Natural killer cell (primary cell): ENCODE measurements around the gene RASGRP2. TPM values are rescaled to one million over a fixed set of nuclear protein-coding genes. Genes with fewer than 3 reads are reported as not detected.

Source experiments
- ATAC-seq, 3 donors: fragments of 150-1000 bp in 2 of 3; fragments of 200-7000 bp in 1 of 3; cut with Tn5 transposase; 1 replicate in 1 of 3; 2 replicates in 2 of 3; pipeline ENCODE4 v1.10.0; 2021; ENCODE audit warnings: mild to moderate bottlenecking in 2 of 3, moderate library complexity in 2 of 3
- DNase-seq, 2 donors: peaks; one replicate each; pipeline versions ENCODE4 v3.0.0 to v3.0.0-alpha.2; 2013 to 2021; ENCODE audit warnings: mixed read lengths in 1 of 2
- H3K27ac ChIP-seq: one replicate; pipeline ENCODE4 v1.5.1; 2013; ENCODE audit warnings: mild to moderate bottlenecking, low read length
- H3K27me3 ChIP-seq: one replicate; pipeline ENCODE4 v1.6.1; 2013; ENCODE audit warnings: low read length; ENCODE audit not compliant: control insufficient read depth, insufficient read depth
- H3K36me3 ChIP-seq: one replicate; pipeline ENCODE4 v1.6.1; 2013; ENCODE audit warnings: low read length; ENCODE audit not compliant: control insufficient read depth, insufficient read depth
- H3K4me1 ChIP-seq: one replicate; pipeline ENCODE4 v1.6.1; 2013; ENCODE audit warnings: low read length; ENCODE audit not compliant: control insufficient read depth, insufficient read depth
- H3K4me3 ChIP-seq: one replicate; pipeline ENCODE4 v1.5.1; 2013; ENCODE audit warnings: low read length
- H3K9me3 ChIP-seq: one replicate; pipeline ENCODE4 v1.6.1; 2013; ENCODE audit warnings: low read length; ENCODE audit not compliant: control insufficient read depth, insufficient read depth
- H3K27ac Mint-ChIP-seq, 2 donors: one replicate each; pipeline ENCODE4 v1.8.0; 2022; ENCODE audit warnings: mild to moderate bottlenecking in 2 of 2, mixed read lengths in 2 of 2, moderate library complexity in 1 of 2
- H3K27me3 Mint-ChIP-seq, 2 donors: one replicate each; pipeline ENCODE4 v1.8.0; 2022; ENCODE audit warnings: low read depth in 2 of 2, mixed read lengths in 2 of 2
- H3K36me3 Mint-ChIP-seq: one replicate; pipeline ENCODE4 v1.8.0; 2022; ENCODE audit warnings: mixed read lengths
- H3K4me1 Mint-ChIP-seq, 2 donors: one replicate each; pipeline ENCODE4 v1.8.0; 2022; ENCODE audit warnings: mixed read lengths in 2 of 2
- H3K4me3 Mint-ChIP-seq: one replicate; pipeline ENCODE4 v1.8.0; 2022; ENCODE audit warnings: mild to moderate bottlenecking, moderate library complexity, mixed read lengths
- H3K9me3 Mint-ChIP-seq, 2 donors: one replicate each; pipeline ENCODE4 v1.8.0; 2022; ENCODE audit warnings: mixed read lengths in 2 of 2
- CTCF ChIP-seq: fragments of 200-600 bp; IDR thresholded peaks from one replicate; pipeline ENCODE4 v1.8.0; 2022; ENCODE audit warnings: antibody characterized with exemption
- WGBS: methylation state at CpG from one replicate; pipeline ENCODE4 v1.1.7; 2013; ENCODE audit warnings: missing lambda C conversion rate; ENCODE audit not compliant: insufficient coverage; 5-methylcytosine and 5-hydroxymethylcytosine counted together
- intact Hi-C: fragments of 100-400 bp; cut with micrococcal nuclease; formaldehyde crosslinking; loops from one replicate; pipeline ENCODE4 v1.14.2; 2022
- total RNA-seq, 4 donors: library from RNA; stranded (reverse); fragments of 120-200 nt in 1 of 4; gene quantifications; one replicate each; pipeline versions ENCODE4 v1.2.3 to v1.2.4, GENCODE V29; 2013 to 2022

RASGRP2 gene
- total RNA-seq, 3 donors from 2014 or later (not counting 1 experiment from before 2014, with no cell fraction given), result 371 to 417 (median 394) TPM

GRCh38 chr11:64776875-64777274 lies 32.9 kb upstream of the RASGRP2 start:
- TF ChIP-seq CTCF, result no peak
- Histone ChIP-seq H3K27me3 (no peaks in the 10 kb centered on the region), H3K4me1 (peaks cover 32% of the 10 kb centered on the region), H3K36me3 (peaks cover 53% of the 10 kb centered on the region), H3K9me3 (no peaks in the 10 kb centered on the region), H3K27ac (peak overlapping the region; percentile 71), H3K4me3 (peak overlapping the region; percentile 64)
- no peak for ATAC-seq
- Mint-ChIP-seq H3K4me3 (peak overlapping the region; percentile 94), H3K36me3 (peaks cover 40% of the 10 kb centered on the region), H3K4me1 (peaks cover 59 to 62% of the 10 kb centered on the region in 2 donors), H3K9me3 (no peaks in the 10 kb centered on the region), H3K27ac (peak overlapping the region; percentile 89 to 94), H3K27me3 (no peaks in the 10 kb centered on the region)
- 19% methylated on average over 2 of the region's 3 CpGs for WGBS
- intact Hi-C loops, result loop anchor here (10.0 kb wide), 1 partner anchor 338 kb away; the partner anchor contains the start of genes TM7SF2 and ZNHIT2
- DNase-seq, result no peak

DNA sequence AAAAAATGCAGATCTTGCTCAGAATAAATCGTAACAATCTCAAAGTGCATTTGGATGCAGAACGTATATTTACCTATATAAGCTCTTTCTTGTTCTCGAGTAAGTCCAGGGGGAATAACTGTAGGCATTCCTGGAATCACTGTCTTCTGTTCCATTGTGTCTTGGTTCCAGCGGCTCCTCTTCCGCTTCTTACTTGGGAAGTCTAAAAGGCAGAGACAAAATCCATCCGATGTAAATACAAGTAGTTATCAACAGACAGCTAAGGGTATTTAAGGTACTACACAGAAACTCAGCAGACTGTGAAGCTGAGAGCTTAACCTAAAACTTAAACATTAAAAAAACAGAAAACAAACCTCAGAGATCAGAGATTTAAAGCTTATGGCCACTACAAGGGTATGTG lies 32.5 kb upstream of the RASGRP2 start:
- H3K4me1 ChIP-seq, result peaks cover 32% of the 10 kb centered on the region
- Mint-ChIP-seq H3K36me3 (peaks cover 44% of the 10 kb centered on the region), H3K27ac (peak overlapping the region; percentile 89 to 94), H3K27me3 (no peaks in the 10 kb centered on the region), H3K4me1 (peaks cover 64 to 66% of the 10 kb centered on the region in 2 donors), H3K9me3 (no peaks in the 10 kb centered on the region), H3K4me3 (peak overlapping the region; percentile 94)
- peak overlapping the region; percentile 71 for H3K27ac ChIP-seq
- DNase-seq, result no peak
- peaks cover 58% of the 10 kb centered on the region for H3K36me3 ChIP-seq
- no peaks in the 10 kb centered on the region for H3K27me3 ChIP-seq
- H3K9me3 ChIP-seq, result no peaks in the 10 kb centered on the region
- no peak for ATAC-seq
- intact Hi-C loops, result loop anchor here (10.0 kb wide), 1 partner anchor 338 kb away; the partner anchor contains the start of genes TM7SF2 and ZNHIT2
- WGBS, result 80% methylated on average over 6 of the region's 6 CpGs
- no peak overlapping the region for H3K4me3 ChIP-seq
- TF ChIP-seq CTCF, result no peak

DNA sequence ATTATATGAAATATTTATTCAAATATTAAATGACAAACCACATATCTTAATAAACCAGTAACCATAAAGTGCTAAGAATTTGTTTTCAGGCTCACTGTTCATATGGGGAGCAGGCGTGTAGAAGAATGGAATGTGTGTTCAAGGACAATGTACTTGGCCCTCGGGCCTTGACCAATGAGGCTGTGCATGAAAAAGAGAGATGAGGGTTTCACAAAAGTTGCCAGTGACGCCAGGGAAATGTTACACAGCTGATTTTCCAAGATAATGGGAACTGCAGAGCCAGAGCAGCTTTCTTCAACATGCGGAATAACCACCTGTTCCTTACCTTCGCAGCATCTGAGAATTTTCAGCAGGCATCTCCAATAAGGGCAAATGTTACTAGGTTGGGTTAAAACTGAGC lies 30.2 kb upstream of the RASGRP2 start:
- Mint-ChIP-seq H3K4me3 (no peak overlapping the region), H3K36me3 (peaks cover 54% of the 10 kb centered on the region), H3K9me3 (no peaks in the 10 kb centered on the region), H3K4me1 (peaks cover 75 to 77% of the 10 kb centered on the region in 2 donors), H3K27ac (no peak overlapping the region), H3K27me3 (no peaks in the 10 kb centered on the region)
- no peak for TF ChIP-seq CTCF
- Histone ChIP-seq H3K4me3 (no peak overlapping the region), H3K27ac (no peak overlapping the region), H3K36me3 (peaks cover 81% of the 10 kb centered on the region), H3K27me3 (no peaks in the 10 kb centered on the region), H3K9me3 (no peaks in the 10 kb centered on the region), H3K4me1 (peaks cover 26% of the 10 kb centered on the region)
- intact Hi-C loops, result loop anchor here (10.0 kb wide), 1 partner anchor 341 kb away; the partner anchor contains the start of genes TM7SF2 and ZNHIT2
- ATAC-seq, result no peak
- DNase-seq, result no peak
- 89% methylated on average over 5 of the region's 5 CpGs for WGBS
